Measurements from ENCODE around the gene SCG5.

GRCh38 chr15:32656091-32656490, 14.6 kb downstream of the SCG5 start:
- TF ChIP-seq YY1 (IDR thresholded peaks at IDR 0.05; ENCODE audit: low read depth) = no peak
- no peak for TF ChIP-seq REST (IDR thresholded peaks at IDR 0.05; ENCODE audit: low read depth)
- TF ChIP-seq EP300 (IDR thresholded peaks at IDR 0.05; ENCODE audit: borderline replicate concordance) = no peak
- TF ChIP-seq RAD21 (IDR thresholded peaks at IDR 0.05; ENCODE audit: low read depth) = no peak
- no peak for TF ChIP-seq TAF1 (IDR thresholded peaks at IDR 0.05; ENCODE audit: low read depth)
- TF ChIP-seq, protein P1, sequence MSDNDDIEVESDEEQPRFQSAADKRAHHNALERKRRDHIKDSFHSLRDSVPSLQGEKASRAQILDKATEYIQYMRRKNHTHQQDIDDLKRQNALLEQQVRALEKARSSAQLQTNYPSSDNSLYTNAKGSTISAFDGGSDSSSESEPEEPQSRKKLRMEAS (IDR thresholded peaks at IDR 0.05) = no peak
- no peak for TF ChIP-seq CEBPB (IDR thresholded peaks at IDR 0.05)
- TF ChIP-seq TCF12 (IDR thresholded peaks at IDR 0.05; ENCODE audit: low read depth) = no peak
- no peak for TF ChIP-seq EGR1 (IDR thresholded peaks at IDR 0.05)
- TF ChIP-seq USF1 (IDR thresholded peaks at IDR 0.05) = no peak
- TF ChIP-seq TEAD4 (IDR thresholded peaks at IDR 0.05) = no peak
- TF ChIP-seq CREB1 (IDR thresholded peaks at IDR 0.05; ENCODE audit: low read depth) = no peak
